HEK293 (cell line): ENCODE results near the gene RASA2.

ENCODE experiments used
- CTCF ChIA-PET: fragments of 350-600 bp; formaldehyde crosslinking; extraction: SDS; loops from one replicate; lab custom pipeline; 2021; ENCODE audit warnings: antibody characterized with exemption; lab: Yijun Ruan, JAX
- POLR2A ChIA-PET: fragments of 300-600 bp; formaldehyde crosslinking; extraction: SDS; loops from one replicate; lab custom pipeline; 2020; ENCODE audit warnings: antibody characterized with exemption, inconsistent platforms; lab: Yijun Ruan, JAX
- H3K27ac ChIP-seq: fragments of 200-500 bp; sonication (Bioruptor generic); 2 replicates; pipeline ENCODE4 v1.5.1; 2014; ENCODE audit warnings: low read depth, low read length, control low read depth, inconsistent platforms; ENCODE audit errors: extremely low read depth
- H3K36me3 ChIP-seq, 2 experiments: fragments of 200-500 bp in 1 of 2; sonication (Bioruptor generic) in 1 of 2; 1 replicate in 1 of 2; 2 replicates in 1 of 2; pipeline ENCODE4 v1.5.1; 2014 to 2017; ENCODE audit warnings: inconsistent platforms in 2 of 2, low read length in 2 of 2; ENCODE audit not compliant: control insufficient read depth in 2 of 2, insufficient read depth in 1 of 2
- H3K4me1 ChIP-seq: fragments of 200-500 bp; sonication (Bioruptor generic); 2 replicates; pipeline ENCODE4 v1.5.1; 2014; ENCODE audit warnings: mild to moderate bottlenecking, low read length, inconsistent platforms; ENCODE audit not compliant: control insufficient read depth, insufficient read depth
- H3K4me3 ChIP-seq: 2 replicates; pipeline ENCODE4 v1.5.1; 2011; ENCODE audit warnings: low read depth, mild to moderate bottlenecking, control low read depth, low read length, moderate library complexity
- H3K9me3 ChIP-seq: fragments of 200-500 bp; sonication (Bioruptor generic); 2 replicates; pipeline ENCODE4 v1.5.1; 2014; ENCODE audit warnings: low read depth, low read length, inconsistent platforms; ENCODE audit not compliant: control insufficient read depth, insufficient read depth
- CTCF ChIP-seq: fragments of 450-650 bp; formaldehyde crosslinking; IDR thresholded peaks from 2 replicates; pipeline ENCODE4 v1.5.1; 2016; ENCODE audit warnings: missing biosample characterization, missing genetic modification characterization
- ELK4 ChIP-seq: IDR thresholded peaks from 2 replicates; pipeline ENCODE4 v1.6.1; 2011; ENCODE audit warnings: mild to moderate bottlenecking, low read depth, low read length, borderline replicate concordance
- HOXC10 ChIP-seq: sonication (generic); formaldehyde crosslinking; IDR thresholded peaks from 2 replicates; pipeline ENCODE4 v1.8.1; 2023; ENCODE audit warnings: mild to moderate bottlenecking, missing genetic modification reagents
- IKZF3 ChIP-seq: fragments of 450-650 bp; IDR thresholded peaks from 2 replicates; pipeline ENCODE4 v1.5.0; 2018; ENCODE audit warnings: missing biosample characterization, mild to moderate bottlenecking, missing genetic modification characterization, moderate library complexity
- MZF1 ChIP-seq: fragments of 450-650 bp; formaldehyde crosslinking; IDR thresholded peaks from 2 replicates; pipeline ENCODE4 v1.5.1; 2017; ENCODE audit warnings: missing biosample characterization, missing genetic modification characterization, borderline replicate concordance
- PRDM1 ChIP-seq: fragments of 450-650 bp; formaldehyde crosslinking; IDR thresholded peaks from 2 replicates; pipeline ENCODE4; 2016; ENCODE audit warnings: missing biosample characterization, missing genetic modification characterization
- PRDM10 ChIP-seq: fragments of 450-650 bp; formaldehyde crosslinking; IDR thresholded peaks from 2 replicates; pipeline ENCODE4 v1.5.1; 2016; ENCODE audit warnings: missing biosample characterization, missing genetic modification characterization
- RBAK ChIP-seq: fragments of 450-650 bp; formaldehyde crosslinking; IDR thresholded peaks from 2 replicates; pipeline ENCODE4 v1.5.1; 2016; ENCODE audit warnings: missing biosample characterization, missing genetic modification characterization
- REST ChIP-seq: fragments of 450-650 bp; formaldehyde crosslinking; IDR thresholded peaks from 2 replicates; pipeline ENCODE4 v1.5.1; 2016; ENCODE audit warnings: missing biosample characterization, missing genetic modification characterization
- SP7 ChIP-seq: fragments of 450-650 bp; formaldehyde crosslinking; IDR thresholded peaks from 2 replicates; pipeline ENCODE4 v1.5.1; 2016; ENCODE audit warnings: missing biosample characterization, missing genetic modification characterization
- ZNF121 ChIP-seq: fragments of 450-650 bp; formaldehyde crosslinking; IDR thresholded peaks from 2 replicates; pipeline ENCODE4 v1.5.1; 2016; ENCODE audit warnings: missing biosample characterization, missing genetic modification characterization
- ZNF157 ChIP-seq: fragments of 450-650 bp; formaldehyde crosslinking; IDR thresholded peaks from 2 replicates; pipeline ENCODE4 v1.5.1; 2016; ENCODE audit warnings: missing biosample characterization, missing genetic modification characterization
- ZNF214 ChIP-seq: fragments of 450-650 bp; formaldehyde crosslinking; IDR thresholded peaks from 2 replicates; pipeline ENCODE4 v1.5.1; 2017; ENCODE audit warnings: missing biosample characterization, mild to moderate bottlenecking, missing genetic modification characterization, borderline replicate concordance
- ZNF362 ChIP-seq: fragments of 450-650 bp; formaldehyde crosslinking; IDR thresholded peaks from 2 replicates; pipeline ENCODE4 v1.5.1; 2016; ENCODE audit warnings: missing biosample characterization, missing genetic modification characterization
- ZNF555 ChIP-seq: fragments of 450-650 bp; formaldehyde crosslinking; conservative IDR thresholded peaks from 2 replicates; pipeline ENCODE4 v1.5.1; 2017; ENCODE audit warnings: missing biosample characterization, mild to moderate bottlenecking, missing genetic modification characterization, inconsistent platforms
- ZNF585B ChIP-seq: fragments of 450-650 bp; formaldehyde crosslinking; IDR thresholded peaks from 2 replicates; pipeline ENCODE4 v1.5.1; 2016; ENCODE audit warnings: missing biosample characterization, missing genetic modification characterization
- ZNF658 ChIP-seq: fragments of 450-650 bp; formaldehyde crosslinking; IDR thresholded peaks from 2 replicates; pipeline ENCODE4; 2016; ENCODE audit warnings: missing biosample characterization, missing genetic modification characterization
- ZNF704 ChIP-seq: fragments of 450-650 bp; formaldehyde crosslinking; IDR thresholded peaks from 2 replicates; pipeline ENCODE4 v1.5.1; 2016; ENCODE audit warnings: missing biosample characterization, missing genetic modification characterization
- ZSCAN23 ChIP-seq: fragments of 450-650 bp; formaldehyde crosslinking; IDR thresholded peaks from 2 replicates; pipeline ENCODE4 v1.5.1; 2016; ENCODE audit warnings: missing biosample characterization, missing genetic modification characterization

RASA2 gene

GRCh38 chr3:141469720-141470119, 17.1 kb upstream of the RASA2 start:
- ChIA-PET CTCF (interaction anchor here (0.7 to 2.1 kb wide), 3 partner anchors 9 to 167 kb away, joined by 3 to 5 read pairs (median 4); no protein-coding TSS in a partner anchor), POLR2A (no interaction called here)
- no peak overlapping the region for H3K27ac ChIP-seq
- no peaks in the 10 kb centered on the region for H3K9me3 ChIP-seq
- no peaks in the 10 kb centered on the region for H3K36me3 ChIP-seq
- no peaks in the 10 kb centered on the region for H3K4me1 ChIP-seq
- TF ChIP-seq REST (tag by site-specific recombination) = no peak
- no peak for TF ChIP-seq PRDM1 (tag by site-specific recombination)
- TF ChIP-seq RBAK (tag by site-specific recombination) = no peak
- TF ChIP-seq ELK4 = no peak
- TF ChIP-seq PRDM10 (tag by site-specific recombination) = no peak
- no peak for TF ChIP-seq MZF1 (tag by site-specific recombination)
- TF ChIP-seq ZNF555 (tag by site-specific recombination) = no peak
- TF ChIP-seq ZNF214 (tag by site-specific recombination) = no peak
- no peak for TF ChIP-seq SP7 (tag by site-specific recombination)
- TF ChIP-seq CTCF = no peak
- no peak for TF ChIP-seq IKZF3 (tag by site-specific recombination)
- no peak for TF ChIP-seq ZNF585B (tag by site-specific recombination)
- TF ChIP-seq HOXC10 (CRISPR knock-in tag) = no peak
- no peak overlapping the region for H3K4me3 ChIP-seq

- ChIA-PET POLR2A (no interaction called here), CTCF (interaction anchor here (0.6 to 0.8 kb wide), 2 partner anchors 16 to 246 kb away, joined by 3 read pairs; no protein-coding TSS in a partner anchor)
- Histone ChIP-seq H3K36me3 (no peaks in the 10 kb centered on the region), H3K9me3 (no peaks in the 10 kb centered on the region), H3K4me1 (no peaks in the 10 kb centered on the region), H3K4me3 (no peak overlapping the region), H3K27ac (no peak overlapping the region)
- TF ChIP-seq ZNF121 (tag by site-specific recombination) = no peak
- no peak for TF ChIP-seq ZNF704
- TF ChIP-seq ZNF157 (tag by site-specific recombination) = no peak
- TF ChIP-seq ZSCAN23 (tag by site-specific recombination) = no peak
- no peak for TF ChIP-seq ZNF362
- no peak for TF ChIP-seq ZNF658
- no peak for TF ChIP-seq ELK4
These were observed 15.7 kb upstream of the RASA2 start for GRCh38 chr3:141471160-141471559.
